ENCODE results near the gene ERMARD.

ERMARD gene

DNA sequence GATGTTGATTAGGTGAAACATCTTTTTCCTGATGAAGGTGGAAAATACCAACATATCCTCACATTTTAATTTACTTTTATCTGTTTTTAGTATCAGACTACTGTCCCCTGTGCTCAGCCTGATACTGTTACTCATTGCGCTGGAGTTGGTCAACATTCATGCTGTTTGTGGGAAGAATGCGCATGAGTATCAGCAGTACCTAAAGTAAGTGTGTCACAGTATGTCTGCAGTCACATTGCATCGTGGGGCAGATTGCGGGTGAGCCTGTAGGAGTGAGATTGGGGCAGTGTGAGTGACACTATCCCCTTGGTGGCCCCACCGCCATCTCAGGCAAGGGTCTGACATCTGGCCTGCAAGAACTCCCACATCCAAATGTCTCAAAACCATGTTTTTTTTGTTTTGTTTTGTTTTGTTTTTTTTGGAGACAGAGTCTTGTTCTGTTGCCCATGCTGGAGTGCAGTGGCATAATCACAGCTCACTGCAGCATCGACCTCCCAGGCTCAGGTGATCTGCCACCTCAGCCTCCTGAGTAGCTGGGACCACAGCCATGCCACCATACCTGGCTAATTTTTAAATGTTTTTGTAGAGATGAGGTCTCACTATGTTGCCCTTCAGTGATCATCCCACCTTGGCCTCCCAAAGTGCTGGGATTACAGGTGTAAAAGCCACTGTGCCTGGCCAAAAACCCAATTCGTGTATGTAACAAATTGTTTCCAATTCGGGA, 27.8 kb downstream of the ERMARD start:
- Histone ChIP-seq H3K9me3 (ENCODE audit: control insufficient read depth, insufficient read depth, low read length) (no peaks in the 10 kb centered on the region), H4K20me1 (ENCODE audit: control insufficient read depth, insufficient read depth, low read depth, low read length) (no peaks in the 10 kb centered on the region), H3K27me3 (ENCODE audit: control insufficient read depth, low read length) (no peaks in the 10 kb centered on the region), H3K79me2 (ENCODE audit: control insufficient read depth, low read length) (no peaks in the 10 kb centered on the region), H3K4me2 (ENCODE audit: low read length) (no peak overlapping the region), H3F3A (ENCODE audit: control insufficient read depth, insufficient read depth) (no peaks in the 10 kb centered on the region), H3K36me3 (ENCODE audit: control insufficient read depth, low read length) (peaks cover 20% of the 10 kb centered on the region), H3K4me3 (ENCODE audit: low read length) (no peak overlapping the region), H3K9me2 (replicated peaks; ENCODE audit: control insufficient read depth, low read length) (no peaks in the 10 kb centered on the region), H3K4me1 (ENCODE audit: control insufficient read depth, low read length) (no peaks in the 10 kb centered on the region), H3K27ac (ENCODE audit: low read depth, low read length) (no peak overlapping the region)
- TF ChIP-seq, protein P1, sequence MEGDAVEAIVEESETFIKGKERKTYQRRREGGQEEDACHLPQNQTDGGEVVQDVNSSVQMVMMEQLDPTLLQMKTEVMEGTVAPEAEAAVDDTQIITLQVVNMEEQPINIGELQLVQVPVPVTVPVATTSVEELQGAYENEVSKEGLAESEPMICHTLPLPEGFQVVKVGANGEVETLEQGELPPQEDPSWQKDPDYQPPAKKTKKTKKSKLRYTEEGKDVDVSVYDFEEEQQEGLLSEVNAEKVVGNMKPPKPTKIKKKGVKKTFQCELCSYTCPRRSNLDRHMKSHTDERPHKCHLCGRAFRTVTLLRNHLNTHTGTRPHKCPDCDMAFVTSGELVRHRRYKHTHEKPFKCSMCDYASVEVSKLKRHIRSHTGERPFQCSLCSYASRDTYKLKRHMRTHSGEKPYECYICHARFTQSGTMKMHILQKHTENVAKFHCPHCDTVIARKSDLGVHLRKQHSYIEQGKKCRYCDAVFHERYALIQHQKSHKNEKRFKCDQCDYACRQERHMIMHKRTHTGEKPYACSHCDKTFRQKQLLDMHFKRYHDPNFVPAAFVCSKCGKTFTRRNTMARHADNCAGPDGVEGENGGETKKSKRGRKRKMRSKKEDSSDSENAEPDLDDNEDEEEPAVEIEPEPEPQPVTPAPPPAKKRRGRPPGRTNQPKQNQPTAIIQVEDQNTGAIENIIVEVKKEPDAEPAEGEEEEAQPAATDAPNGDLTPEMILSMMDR (IDR thresholded peaks at IDR 0.05; ENCODE audit: low read depth, low read length, poor library complexity, severe bottlenecking) = no peak
- no peak for TF ChIP-seq EZH2phosphoT487 (IDR thresholded peaks at IDR 0.05; ENCODE audit: borderline replicate concordance, low read length)

- H3K4me3 ChIP-seq (ENCODE audit: low read length) = no peak overlapping the region
- H3K36me3 ChIP-seq (ENCODE audit: control insufficient read depth, low read length) = peaks cover 20% of the 10 kb centered on the region
- H3K9me2 ChIP-seq (replicated peaks; ENCODE audit: control insufficient read depth, low read length) = no peaks in the 10 kb centered on the region
- TF ChIP-seq, protein P1 (IDR thresholded peaks at IDR 0.05; ENCODE audit: low read depth, low read length, poor library complexity, severe bottlenecking) = no peak
- no peak for TF ChIP-seq EZH2phosphoT487 (IDR thresholded peaks at IDR 0.05; ENCODE audit: borderline replicate concordance, low read length)
- H3K27me3 ChIP-seq (ENCODE audit: control insufficient read depth, low read length) = no peaks in the 10 kb centered on the region
- no peak overlapping the region for H3K4me2 ChIP-seq (ENCODE audit: low read length)
- H3F3A ChIP-seq (ENCODE audit: control insufficient read depth, insufficient read depth) = no peaks in the 10 kb centered on the region
- H3K27ac ChIP-seq (ENCODE audit: low read depth, low read length) = no peak overlapping the region
- no peaks in the 10 kb centered on the region for H3K4me1 ChIP-seq (ENCODE audit: control insufficient read depth, low read length)
- H3K9me3 ChIP-seq (ENCODE audit: control insufficient read depth, insufficient read depth, low read length) = no peaks in the 10 kb centered on the region
- no peaks in the 10 kb centered on the region for H3K79me2 ChIP-seq (ENCODE audit: control insufficient read depth, low read length)
- no peaks in the 10 kb centered on the region for H4K20me1 ChIP-seq (ENCODE audit: control insufficient read depth, insufficient read depth, low read depth, low read length)
Observed at GRCh38 chr6:169779896-169780295, 28.5 kb downstream of the ERMARD start.

- Histone ChIP-seq H3K27me3 (ENCODE audit: control insufficient read depth, low read length) (no peaks in the 10 kb centered on the region), H4K20me1 (ENCODE audit: control insufficient read depth, insufficient read depth, low read depth, low read length) (no peaks in the 10 kb centered on the region), H3F3A (ENCODE audit: control insufficient read depth, insufficient read depth) (no peaks in the 10 kb centered on the region), H3K4me1 (ENCODE audit: control insufficient read depth, low read length) (no peaks in the 10 kb centered on the region), H3K9me2 (replicated peaks; ENCODE audit: control insufficient read depth, low read length) (no peaks in the 10 kb centered on the region), H3K36me3 (ENCODE audit: control insufficient read depth, low read length) (peaks cover 20% of the 10 kb centered on the region), H3K4me2 (ENCODE audit: low read length) (no peak overlapping the region), H3K4me3 (ENCODE audit: low read length) (no peak overlapping the region), H3K9me3 (ENCODE audit: control insufficient read depth, insufficient read depth, low read length) (no peaks in the 10 kb centered on the region), H3K27ac (ENCODE audit: low read depth, low read length) (no peak overlapping the region), H3K79me2 (ENCODE audit: control insufficient read depth, low read length) (no peaks in the 10 kb centered on the region)
- TF ChIP-seq, protein P1 (IDR thresholded peaks at IDR 0.05; ENCODE audit: low read depth, low read length, poor library complexity, severe bottlenecking) = no peak
- TF ChIP-seq EZH2phosphoT487 (IDR thresholded peaks at IDR 0.05; ENCODE audit: borderline replicate concordance, low read length) = no peak
Observed at GRCh38 chr6:169780571-169781091, 29.2 kb downstream of the ERMARD start.

Data from DOHH2 (cell line).